Kidney tubule cell (primary cell): ENCODE data around the gene PLEKHA1.

ENCODE experiments used
- DNase-seq: peaks from one replicate; pipeline ENCODE4 v3.0.0-alpha.2; 2018; ENCODE audit warnings: low spot score

Gene PLEKHA1

GRCh38 chr10:122480146-122480833, 105.8 kb downstream of the PLEKHA1 start:
- DNase-seq: no peak

GRCh38 chr10:122481296-122482056, 107.0 kb downstream of the PLEKHA1 start:
- no peak for DNase-seq
